HG02884 (cell line): ENCODE data around the gene IARS2.
"Not testable (repeated sequence)": the region's sequence is repeated elsewhere in the genome, so short reads cannot be mapped to it uniquely, and the experiment has no call there.

Experiments
- ATAC-seq: cut with Tn5 transposase; IDR thresholded peaks from one replicate; pipeline ENCODE4 v1.9.1; 2021; ENCODE audit warnings: mild to moderate bottlenecking, moderate library complexity; ENCODE audit not compliant: unreplicated experiment

The IARS2 gene

DNA sequence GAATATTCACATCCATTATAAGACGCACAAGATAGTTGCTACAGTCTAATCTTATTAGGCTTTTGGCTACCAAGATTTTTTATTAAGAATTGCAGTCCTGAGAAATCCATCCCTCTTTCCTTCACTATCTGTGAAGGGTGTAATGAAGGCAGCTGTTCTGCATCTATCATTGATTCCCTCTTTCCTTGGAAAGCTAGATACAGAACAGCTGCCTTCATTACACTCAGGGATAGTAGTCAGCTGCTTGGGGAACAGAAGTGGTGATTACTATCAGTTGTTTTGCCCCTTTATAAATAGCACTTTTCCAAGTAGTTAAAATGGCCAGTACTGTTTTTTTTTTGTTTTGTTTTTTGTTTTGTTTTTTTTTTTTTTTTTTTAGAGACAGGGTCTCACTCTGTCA, 70.2 kb downstream of the IARS2 start:
- no peak for ATAC-seq

DNA sequence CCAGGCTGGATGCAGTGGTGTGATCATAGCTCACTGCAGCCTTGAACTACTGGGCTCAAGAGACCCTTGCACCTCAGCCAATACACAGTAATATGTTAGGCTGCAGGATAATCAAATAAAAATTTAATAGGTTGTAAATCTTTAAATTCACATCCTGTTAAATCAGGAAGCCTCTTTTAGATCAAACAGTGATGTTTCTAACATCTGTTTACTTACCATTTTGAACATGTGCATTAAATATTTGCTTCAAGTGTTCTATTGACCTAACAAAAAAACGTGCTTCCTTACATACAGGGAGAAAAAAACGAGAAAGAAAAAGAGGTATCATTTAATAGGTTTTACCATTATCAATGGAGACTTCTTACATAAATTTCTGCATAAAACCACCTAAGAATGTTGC, 70.6 kb downstream of the IARS2 start:
- no peak for ATAC-seq

DNA sequence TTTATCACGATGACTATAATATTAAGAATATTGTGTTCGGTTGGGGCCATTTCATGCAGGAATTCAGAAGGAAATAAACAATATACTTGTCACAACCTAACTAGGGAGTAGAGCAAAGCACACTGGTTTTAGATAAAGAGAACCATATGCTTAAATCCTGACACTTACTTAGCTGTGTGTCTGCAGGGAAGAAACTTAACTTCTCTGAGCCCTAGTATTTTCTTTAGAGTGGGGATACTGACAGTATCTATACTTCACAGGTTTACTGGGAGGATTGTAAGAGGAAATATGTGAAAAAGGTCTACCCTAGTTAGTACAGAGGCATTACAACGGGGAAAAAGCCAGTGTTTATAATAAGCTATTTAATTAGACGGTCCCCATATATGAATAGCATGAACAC, 72.9 kb downstream of the IARS2 start:
- no peak for ATAC-seq

DNA sequence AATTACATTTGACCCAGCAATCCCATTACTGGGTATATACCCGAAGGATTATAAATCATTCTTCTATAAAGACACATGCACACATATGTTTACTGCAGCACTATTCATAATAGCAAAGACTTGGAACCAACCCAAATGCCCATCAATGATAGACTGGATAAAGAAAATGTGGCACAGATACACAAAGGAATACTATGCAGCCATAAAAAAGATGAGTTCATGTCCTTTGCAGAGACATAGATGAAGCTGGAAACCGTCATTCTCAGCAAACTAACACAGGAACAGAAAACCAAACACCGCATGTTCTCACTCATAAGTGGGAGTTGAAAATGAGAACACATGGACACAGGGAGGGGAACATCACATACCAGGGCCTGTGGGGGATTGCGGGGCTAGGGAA, 76.0 kb downstream of the IARS2 start:
- ATAC-seq: not testable (repeated sequence)

DNA sequence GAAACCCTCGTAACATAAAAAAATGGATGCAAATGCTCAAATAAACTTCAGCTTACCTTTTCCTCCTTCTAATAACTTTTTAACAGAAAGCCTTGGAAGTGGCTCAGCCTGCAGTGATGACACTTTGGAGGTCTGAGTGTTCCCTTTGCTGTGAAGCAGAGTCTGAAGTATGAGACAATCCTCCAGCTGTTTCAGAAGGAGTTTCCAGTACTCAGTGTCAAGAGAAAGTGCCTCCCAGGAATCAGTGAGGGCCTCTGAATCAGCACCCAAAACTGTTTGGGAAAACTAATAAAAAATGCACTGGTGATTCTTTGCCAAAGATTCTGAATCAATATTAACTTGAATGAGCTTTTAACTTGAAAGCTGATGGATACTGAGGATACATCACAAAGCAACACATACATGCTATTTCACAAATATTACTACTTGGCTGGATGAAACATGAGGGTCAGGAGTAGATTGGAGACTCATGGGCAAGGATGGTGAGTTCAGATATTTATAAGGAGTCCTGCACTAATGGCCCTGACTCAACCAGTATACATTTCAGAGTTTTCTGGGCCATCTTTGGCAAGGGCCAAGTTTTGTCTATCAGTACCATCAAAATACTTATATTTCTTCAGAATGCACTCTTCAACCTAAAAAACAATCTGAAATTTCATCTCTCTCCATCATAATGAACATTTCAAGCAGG, 77.0 kb downstream of the IARS2 start:
- no peak for ATAC-seq

DNA sequence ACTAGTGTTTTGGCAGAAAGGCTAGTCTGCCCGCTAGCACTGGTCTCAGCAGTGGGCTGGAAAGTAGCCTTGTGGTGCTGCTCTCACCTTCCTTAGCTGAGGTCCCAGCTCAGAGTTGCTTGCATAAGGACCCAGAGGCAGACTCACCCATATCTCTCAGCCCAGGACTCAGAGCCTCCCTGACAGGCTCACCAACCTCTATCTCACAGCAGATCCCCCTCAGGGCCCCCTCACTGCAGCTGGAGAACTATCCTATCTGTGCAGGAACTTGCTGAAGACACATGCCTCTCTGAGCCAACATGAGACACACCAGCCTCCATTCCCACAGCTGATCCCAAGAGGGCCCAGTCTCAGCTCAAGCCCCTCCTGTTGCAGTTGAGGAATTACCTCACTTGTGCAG, 82.6 kb downstream of the IARS2 start:
- ATAC-seq: no peak

DNA sequence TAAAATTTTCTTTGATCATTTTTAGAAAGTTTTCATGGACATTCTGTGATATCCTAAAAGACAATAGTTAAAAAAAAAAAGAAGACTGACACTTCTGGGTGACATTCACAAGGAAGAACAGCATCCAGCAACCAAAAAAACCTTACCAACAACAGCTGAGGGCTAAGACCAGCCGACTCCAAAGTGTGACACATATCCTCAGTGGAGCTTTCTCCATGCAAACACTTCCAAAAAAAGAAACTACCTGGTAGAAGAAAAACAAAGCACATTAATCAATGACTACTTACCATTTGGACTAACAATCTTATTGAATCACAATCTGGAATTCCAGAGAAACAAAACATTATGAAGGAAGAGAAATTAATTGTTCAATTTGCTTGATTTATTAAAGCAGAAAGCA, 88.2 kb downstream of the IARS2 start:
- no peak for ATAC-seq

DNA sequence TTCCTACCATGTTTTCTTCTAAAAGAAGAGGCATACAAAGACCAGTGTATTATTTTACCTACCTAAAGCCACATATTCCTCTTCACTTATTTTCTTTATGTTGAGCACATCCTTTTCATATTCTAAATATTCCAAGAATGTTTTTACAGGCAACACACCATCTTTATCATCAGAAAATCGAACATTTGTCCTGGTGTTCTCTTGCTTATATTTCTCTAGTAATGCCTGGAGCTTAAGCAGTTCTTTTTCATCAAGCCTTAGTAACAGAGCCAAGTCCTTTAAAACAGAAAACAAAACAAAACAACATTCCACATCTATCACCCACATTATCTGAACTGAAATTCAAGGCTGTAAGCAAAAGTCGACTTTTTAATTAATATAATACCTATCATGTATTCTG, 88.7 kb downstream of the IARS2 start:
- no peak for ATAC-seq

DNA sequence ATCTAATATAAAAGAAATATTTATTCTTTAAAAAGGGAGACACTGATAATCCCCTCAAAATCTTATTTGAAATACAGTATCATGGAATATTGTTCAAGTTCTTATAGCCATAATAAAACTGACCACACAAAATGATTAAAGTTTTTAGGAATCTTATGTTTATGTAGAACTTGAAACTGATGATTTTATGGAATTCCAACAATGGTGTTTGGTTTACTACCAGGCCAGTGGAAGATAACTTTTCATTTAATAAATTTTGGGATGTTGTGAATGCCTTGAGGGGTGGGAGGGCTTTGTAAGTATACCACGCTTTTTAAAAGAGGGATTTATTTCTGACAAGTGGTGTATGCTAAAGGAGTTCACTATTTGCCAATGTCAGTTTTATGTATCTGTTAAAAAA, 90.6 kb downstream of the IARS2 start:
- no peak for ATAC-seq

DNA sequence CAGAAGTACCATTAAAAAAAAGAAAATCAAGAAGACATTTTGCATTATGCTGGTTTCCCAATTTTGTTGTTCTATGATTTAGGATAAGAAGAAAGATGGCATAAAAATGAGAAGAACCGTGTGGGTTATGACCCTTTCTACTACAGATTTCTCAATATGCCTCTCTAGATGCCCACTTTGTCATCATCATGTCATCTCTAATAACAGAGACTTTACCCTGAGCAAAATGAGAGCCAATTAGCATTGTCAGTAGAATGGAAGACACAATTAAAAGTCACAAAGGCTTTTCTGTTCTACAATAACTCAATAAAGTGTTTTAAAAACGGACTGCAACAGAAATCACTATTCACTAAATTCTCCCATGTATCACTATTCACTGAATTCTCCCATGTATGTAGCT, 92.8 kb downstream of the IARS2 start:
- no peak for ATAC-seq

DNA sequence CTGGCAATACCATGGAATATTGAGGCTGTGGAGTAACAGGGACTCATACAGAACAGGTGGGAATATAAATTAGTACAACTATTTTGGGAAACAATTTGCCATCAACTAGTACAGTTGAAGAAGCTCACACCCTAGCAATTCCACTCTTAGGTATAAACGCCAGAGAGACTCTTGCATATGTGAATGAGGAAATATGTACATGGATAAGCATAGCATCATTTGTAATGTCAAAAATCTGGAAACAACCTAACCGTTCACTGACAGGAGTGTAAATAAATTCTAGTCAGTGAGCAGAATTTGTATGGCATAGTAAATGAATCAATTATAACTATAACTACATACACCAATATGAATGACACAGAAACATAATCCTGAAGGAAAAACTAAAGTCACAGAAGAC, 94.6 kb downstream of the IARS2 start:
- no peak for ATAC-seq

DNA sequence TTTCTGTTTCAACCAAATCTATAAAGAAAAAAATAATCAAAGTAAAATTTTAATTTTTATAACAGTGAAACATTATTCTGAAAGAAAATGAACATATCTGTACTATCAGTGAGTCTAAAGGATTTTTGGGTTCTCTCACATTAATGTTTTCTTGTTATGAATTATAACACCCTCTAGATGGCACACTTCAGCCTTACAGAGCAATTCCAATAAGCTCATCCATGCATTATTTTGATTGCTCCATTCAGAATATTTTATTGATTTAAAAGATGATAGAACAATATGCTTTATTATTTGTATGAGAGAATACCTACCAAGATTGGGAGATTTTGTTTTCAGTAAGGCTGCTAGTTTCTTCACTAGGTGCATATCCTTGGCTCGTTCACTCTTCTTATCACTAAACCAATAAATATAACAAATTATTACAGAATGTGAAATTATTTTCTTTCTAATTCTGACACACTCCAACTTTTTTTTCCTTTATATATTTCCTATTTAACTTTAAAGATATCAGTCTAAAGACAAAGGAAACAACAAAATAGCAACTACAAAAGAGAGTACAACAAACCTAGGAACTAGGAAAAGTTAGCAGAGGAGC, 95.9 kb downstream of the IARS2 start:
- no peak for ATAC-seq

DNA sequence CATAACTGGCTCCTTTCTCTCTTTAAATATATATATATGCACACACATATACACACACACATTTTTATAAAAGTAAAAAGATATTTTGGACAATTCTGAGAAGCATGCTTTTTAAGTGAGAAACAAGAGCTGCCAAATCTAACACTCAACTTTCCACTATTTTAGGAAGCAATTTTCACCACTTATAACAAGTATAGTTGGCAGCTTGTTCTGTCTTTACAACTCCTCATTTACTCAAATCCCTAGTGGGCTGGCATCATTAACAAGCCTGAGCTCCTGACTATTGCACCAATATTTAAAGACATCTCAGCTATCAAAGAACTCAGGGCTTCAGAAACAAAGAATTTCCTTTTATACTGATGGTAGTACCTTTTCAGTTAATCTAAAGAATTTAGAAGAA, 101.8 kb downstream of the IARS2 start:
- ATAC-seq: no peak
